Breast epithelium (tissue), 4 donors: Measurements from ENCODE around the gene CUTC. TPM values are rescaled to one million over a fixed set of nuclear protein-coding genes. Genes with fewer than 3 reads are reported as not detected.
"Not testable (repeated sequence)": the region's sequence is repeated elsewhere in the genome, so short reads cannot be mapped to it uniquely, and the experiment has no call there.

Experiments used
- DNase-seq, 2 donors: peaks; one replicate each; pipeline ENCODE4 v3.0.0-alpha.2; 2019; ENCODE audit warnings: low spot score in 2 of 2
- H3K27ac ChIP-seq, 2 donors: fragments of 200-600 bp; sonication (generic) in 1 of 2; one replicate each; pipeline ENCODE4 v1.5.1; 2016 to 2019; ENCODE audit warnings: mild to moderate bottlenecking in 1 of 2
- H3K27me3 ChIP-seq, 2 donors: fragments of 200-600 bp; sonication (generic) in 1 of 2; one replicate each; pipeline versions ENCODE4 v1.5.1 to v1.6.0; 2017 to 2019; ENCODE audit warnings: control low read depth in 1 of 2, mild to moderate bottlenecking in 1 of 2
- H3K36me3 ChIP-seq: fragments of 200-600 bp; one replicate; pipeline ENCODE4 v1.5.1; 2019
- H3K4me1 ChIP-seq, 2 donors: fragments of 200-600 bp; sonication (generic); one replicate each; pipeline ENCODE4 v1.5.1; 2016 to 2019; ENCODE audit warnings: control low read depth in 1 of 2
- H3K4me3 ChIP-seq, 3 donors: fragments of 200-600 bp; sonication (generic); 1 replicate in 2 of 3; 2 replicates in 1 of 3; pipeline ENCODE4 v1.5.1; 2016 to 2019; ENCODE audit warnings: mild to moderate bottlenecking in 3 of 3, moderate library complexity in 2 of 3
- H3K9me3 ChIP-seq, 2 donors: fragments of 200-600 bp; sonication (generic) in 1 of 2; one replicate each; pipeline ENCODE4 v1.5.1; 2016 to 2019; ENCODE audit warnings: control low read depth in 1 of 2
- POLR2A ChIP-seq: fragments of 450-650 bp; IDR thresholded peaks from one replicate; pipeline ENCODE4 v1.6.1; 2016; ENCODE audit warnings: antibody characterized with exemption, mild to moderate bottlenecking, moderate library complexity
- POLR2AphosphoS5 ChIP-seq, 3 donors: sonication (generic); formaldehyde crosslinking; IDR thresholded peaks; one replicate each; pipeline ENCODE4 v1.6.1; 2017; ENCODE audit warnings: antibody characterized with exemption in 3 of 3
- intact Hi-C: fragments of 100-400 bp; cut with DNase I; formaldehyde crosslinking; loops from one replicate; pipeline ENCODE4 v1.15.1; 2023; ENCODE audit warnings: low total_unique reads
- total RNA-seq, 3 donors: library from RNA; depleted of rRNA; stranded (reverse); fragments of >200 nt; gene quantifications; one replicate each; pipeline ENCODE4 v1.1.0, GENCODE V29; 2016
- TF ChIP-seq, protein P1 (sequence below), 3 donors: fragments of 450-650 bp; IDR thresholded peaks; one replicate each; pipeline ENCODE4 v1.5.1; 2016 to 2017; ENCODE audit warnings: antibody characterized with exemption in 3 of 3, mild to moderate bottlenecking in 3 of 3, moderate library complexity in 3 of 3

Gene CUTC
- total RNA-seq, 3 donors from 2014 or later = 23.4 to 81.0 (median 33.4) TPM

DNA sequence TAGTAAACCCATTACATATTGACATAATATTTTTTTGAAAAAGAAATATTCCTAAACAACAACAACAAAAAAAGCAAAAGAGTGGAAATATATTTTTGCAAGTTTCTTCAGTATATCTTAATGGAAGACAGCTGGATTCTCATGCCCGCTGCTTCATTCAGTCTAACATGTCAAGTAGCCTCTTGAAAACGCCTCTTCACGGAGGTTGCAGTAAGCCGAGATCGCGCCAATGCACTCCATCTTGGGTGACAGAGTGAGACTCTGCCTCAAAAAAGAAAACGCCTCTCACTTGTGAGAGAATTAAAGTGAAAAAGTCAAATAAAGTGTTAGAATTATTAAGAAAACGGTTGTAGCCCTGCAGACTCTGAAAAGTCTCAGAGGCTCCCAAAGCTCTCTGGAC lies 1.3 kb downstream of the CUTC start:
- TF ChIP-seq POLR2A = no peak
- TF ChIP-seq POLR2AphosphoS5 (IDR thresholded peaks at IDR 0.05) = no peak
- TF ChIP-seq, protein P1, sequence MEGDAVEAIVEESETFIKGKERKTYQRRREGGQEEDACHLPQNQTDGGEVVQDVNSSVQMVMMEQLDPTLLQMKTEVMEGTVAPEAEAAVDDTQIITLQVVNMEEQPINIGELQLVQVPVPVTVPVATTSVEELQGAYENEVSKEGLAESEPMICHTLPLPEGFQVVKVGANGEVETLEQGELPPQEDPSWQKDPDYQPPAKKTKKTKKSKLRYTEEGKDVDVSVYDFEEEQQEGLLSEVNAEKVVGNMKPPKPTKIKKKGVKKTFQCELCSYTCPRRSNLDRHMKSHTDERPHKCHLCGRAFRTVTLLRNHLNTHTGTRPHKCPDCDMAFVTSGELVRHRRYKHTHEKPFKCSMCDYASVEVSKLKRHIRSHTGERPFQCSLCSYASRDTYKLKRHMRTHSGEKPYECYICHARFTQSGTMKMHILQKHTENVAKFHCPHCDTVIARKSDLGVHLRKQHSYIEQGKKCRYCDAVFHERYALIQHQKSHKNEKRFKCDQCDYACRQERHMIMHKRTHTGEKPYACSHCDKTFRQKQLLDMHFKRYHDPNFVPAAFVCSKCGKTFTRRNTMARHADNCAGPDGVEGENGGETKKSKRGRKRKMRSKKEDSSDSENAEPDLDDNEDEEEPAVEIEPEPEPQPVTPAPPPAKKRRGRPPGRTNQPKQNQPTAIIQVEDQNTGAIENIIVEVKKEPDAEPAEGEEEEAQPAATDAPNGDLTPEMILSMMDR (IDR thresholded peaks at IDR 0.05) = no peak
- Histone ChIP-seq H3K4me1 (peaks cover 0 to 5% of the 10 kb centered on the region in 2 donors), H3K4me3 (peak overlapping the region; percentile 65 to 96 (median 87)), H3K36me3 (no peaks in the 10 kb centered on the region), H3K27ac (no peak overlapping the region), H3K27me3 (no peaks in the 10 kb centered on the region), H3K9me3 (no peaks in the 10 kb centered on the region)
- intact Hi-C loops = no loop called here
- DNase-seq = no peak

DNA sequence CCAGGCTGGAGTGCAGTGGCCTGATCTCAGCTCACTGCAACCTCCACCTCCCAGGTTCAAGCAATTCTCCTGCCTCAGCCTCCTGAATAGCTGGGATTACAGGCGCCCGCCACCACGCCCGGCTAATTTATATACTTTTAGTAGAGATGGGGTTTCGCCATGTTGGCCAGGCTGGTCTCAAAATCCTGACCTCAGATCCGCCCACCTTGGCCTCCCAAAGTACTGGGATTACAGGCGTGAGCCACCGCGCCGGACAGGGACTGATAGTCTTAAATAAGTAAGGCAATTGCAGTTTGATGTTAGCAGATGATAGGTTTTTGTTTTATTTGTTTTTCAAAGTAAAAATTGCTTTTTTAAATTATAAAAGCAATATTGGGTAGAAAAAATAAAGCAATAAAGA lies 2.1 kb downstream of the CUTC start:
- H3K36me3 ChIP-seq, H3K4me1 ChIP-seq, H3K27ac ChIP-seq, intact Hi-C loops, DNase-seq, H3K9me3 ChIP-seq, H3K27me3 ChIP-seq: not testable (repeated sequence)
- peak overlapping the region in 1 of 3 donors; percentile 65 for H3K4me3 ChIP-seq

DNA sequence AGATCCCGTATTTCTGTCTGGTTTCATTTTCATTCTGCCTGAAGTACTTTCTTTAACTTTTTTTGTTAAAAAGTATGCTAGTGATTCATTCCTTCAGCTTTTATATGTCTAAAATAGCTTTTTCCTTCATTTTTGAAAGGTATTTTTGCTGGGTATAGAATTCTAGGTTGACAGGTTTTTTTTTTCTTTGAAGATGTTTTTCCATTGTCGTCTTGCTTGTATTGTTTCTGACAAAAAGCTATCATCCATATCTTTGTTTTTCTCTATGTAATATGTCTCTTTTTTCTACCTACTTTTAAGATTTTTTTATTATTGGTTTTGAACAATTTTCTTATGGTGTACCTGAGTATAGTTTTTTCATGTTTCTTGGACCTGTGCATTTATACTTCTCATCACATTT lies 8.2 kb downstream of the CUTC start:
- Histone ChIP-seq H3K27me3 (no peaks in the 10 kb centered on the region), H3K9me3 (peaks cover 0 to 18% of the 10 kb centered on the region in 2 donors), H3K4me3 (no peak overlapping the region), H3K27ac (no peak overlapping the region), H3K36me3 (peaks cover 36% of the 10 kb centered on the region), H3K4me1 (no peaks in the 10 kb centered on the region)
- intact Hi-C loops = no loop called here
- TF ChIP-seq POLR2A = no peak
- TF ChIP-seq POLR2AphosphoS5 (IDR thresholded peaks at IDR 0.05) = no peak
- TF ChIP-seq, protein P1 (IDR thresholded peaks at IDR 0.05) = no peak
- no peak for DNase-seq

DNA sequence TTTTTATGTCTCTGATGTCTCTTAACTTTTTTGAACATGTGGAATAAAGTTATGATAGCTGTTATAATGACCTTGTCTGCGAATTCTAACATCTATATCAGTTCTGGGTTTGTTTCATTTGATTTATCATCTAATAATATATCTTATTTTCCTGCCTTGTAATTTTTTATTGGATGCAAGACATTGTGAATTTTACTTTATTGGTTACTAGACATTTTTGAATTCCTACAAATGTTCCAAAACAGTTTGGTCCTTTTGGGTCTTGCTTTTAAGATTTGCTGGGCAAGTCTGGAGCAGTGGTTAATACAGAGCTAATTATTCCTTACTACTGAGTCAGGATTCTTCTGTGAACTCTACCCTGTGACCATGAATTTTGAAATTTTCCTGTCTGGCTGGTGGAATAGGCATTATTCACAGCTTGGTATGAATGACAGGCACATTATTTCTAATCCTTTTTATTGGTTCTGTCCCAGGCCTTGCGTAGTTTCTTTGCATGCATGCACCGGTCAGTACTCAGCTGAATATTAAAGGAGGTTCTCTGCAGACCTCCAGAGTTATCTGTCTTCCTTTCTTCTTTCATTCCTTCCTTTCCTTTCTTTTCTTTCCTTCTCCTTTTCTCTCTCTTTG lies 9.0 kb downstream of the CUTC start:
- peaks cover 0 to 18% of the 10 kb centered on the region in 2 donors for H3K9me3 ChIP-seq
- peaks cover 36% of the 10 kb centered on the region for H3K36me3 ChIP-seq
- H3K27ac ChIP-seq = no peak overlapping the region
- H3K4me1 ChIP-seq = no peaks in the 10 kb centered on the region
- intact Hi-C loops = no loop called here
- DNase-seq = no peak
- no peak for TF ChIP-seq POLR2AphosphoS5 (IDR thresholded peaks at IDR 0.05)
- TF ChIP-seq, protein P1 (IDR thresholded peaks at IDR 0.05) = no peak
- no peak for TF ChIP-seq POLR2A
- no peaks in the 10 kb centered on the region for H3K27me3 ChIP-seq
- no peak overlapping the region for H3K4me3 ChIP-seq

DNA sequence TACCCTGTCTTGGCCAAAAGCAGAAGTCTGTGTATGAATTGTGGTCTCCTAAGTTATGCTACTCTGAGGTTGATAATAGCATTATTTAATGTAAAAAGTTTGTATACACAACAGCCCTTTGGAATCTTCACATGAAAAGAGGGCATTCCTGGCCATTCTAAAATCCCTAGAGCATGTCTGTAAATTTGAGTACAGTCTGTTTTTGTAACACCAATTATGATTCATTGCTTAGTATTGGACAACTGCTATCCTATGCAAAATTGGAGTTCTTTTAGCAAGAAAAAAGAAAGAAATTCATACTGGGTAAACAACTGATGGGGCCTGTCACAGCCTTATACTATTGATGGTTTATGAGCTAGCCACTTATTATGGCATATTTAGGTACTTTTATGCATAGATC lies 10.2 kb downstream of the CUTC start:
- DNase-seq = no peak
- H3K27me3 ChIP-seq = no peaks in the 10 kb centered on the region
- H3K9me3 ChIP-seq = peaks cover 0 to 18% of the 10 kb centered on the region in 2 donors
- H3K4me1 ChIP-seq = no peaks in the 10 kb centered on the region
- no peak overlapping the region for H3K27ac ChIP-seq
- no peak overlapping the region for H3K4me3 ChIP-seq
- TF ChIP-seq POLR2AphosphoS5 (IDR thresholded peaks at IDR 0.05) = no peak
- TF ChIP-seq POLR2A = no peak
- TF ChIP-seq, protein P1 (IDR thresholded peaks at IDR 0.05) = no peak
- H3K36me3 ChIP-seq = peaks cover 36% of the 10 kb centered on the region
- intact Hi-C loops = no loop called here
